Kidney (tissue), 14 donors: ENCODE results near the gene HSD11B2. TPM values are rescaled to one million over a fixed set of nuclear protein-coding genes. Genes with fewer than 3 reads are reported as not detected.

Experiments used
- DNase-seq, 5 donors: peaks; one replicate each; pipeline ENCODE4 v3.0.0-alpha.2; 2013 to 2020
- FAIRE-seq: peaks from 2 replicates; lab custom pipeline; 2012; peaks lifted over from hg19 to GRCh38; lab: Jason Lieb, UNC
- H3K27ac ChIP-seq, 2 donors: one replicate each; pipeline ENCODE4 v1.7.0; 2013; ENCODE audit warnings: low read depth in 2 of 2, low read length in 2 of 2, inconsistent platforms in 1 of 2
- H3K27me3 ChIP-seq: one replicate; pipeline ENCODE4 v1.7.1; 2013; ENCODE audit warnings: low read length, inconsistent platforms; ENCODE audit not compliant: control insufficient read depth, insufficient read depth
- H3K36me3 ChIP-seq, 3 donors: one replicate each; pipeline versions ENCODE4 v1.7.0 to v1.7.1; 2013; ENCODE audit warnings: low read length in 3 of 3, control low read depth in 1 of 3, inconsistent platforms in 1 of 3; ENCODE audit not compliant: insufficient read depth in 3 of 3, control insufficient read depth in 2 of 3
- H3K4me1 ChIP-seq, 3 donors: one replicate each; pipeline versions ENCODE4 v1.7.0 to v1.7.1; 2013; ENCODE audit warnings: low read length in 3 of 3, inconsistent platforms in 1 of 3, low read depth in 1 of 3; ENCODE audit not compliant: control insufficient read depth in 2 of 3, insufficient read depth in 2 of 3
- H3K4me3 ChIP-seq, 3 donors: one replicate each; pipeline versions ENCODE4 v1.7.0 to v1.8.1; 2013; ENCODE audit warnings: low read length in 3 of 3, control low read depth in 1 of 3, inconsistent platforms in 1 of 3
- H3K9ac ChIP-seq, 3 donors: one replicate each; pipeline versions ENCODE4 v1.7.0 to v1.7.1; 2013; ENCODE audit warnings: low read length in 3 of 3, control low read depth in 1 of 3, inconsistent platforms in 1 of 3
- H3K9me3 ChIP-seq, 3 donors: one replicate each; pipeline versions ENCODE4 v1.7.0 to v1.7.1; 2013; ENCODE audit warnings: low read length in 3 of 3, control low read depth in 1 of 3, inconsistent platforms in 1 of 3; ENCODE audit not compliant: control insufficient read depth in 2 of 3, insufficient read depth in 1 of 3
- CTCF ChIP-seq: IDR thresholded peaks from 3 replicates; pipeline ENCODE4 v1.5.1; 2012; ENCODE audit warnings: mild to moderate bottlenecking, moderate library complexity, borderline replicate concordance; ENCODE audit not compliant: insufficient read depth; ENCODE audit errors: extremely low read depth
- intact Hi-C: fragments of 100-400 bp; cut with DNase I; formaldehyde crosslinking; loops from one replicate; pipeline ENCODE4 v1.11.1; 2022
- polyA plus RNA-seq: library from polyadenylated mRNA; stranded (reverse); fragments of 350-450 nt; fragmentation: Illumina TruSeq; extraction: RNeasy Lipid Tissue Mini Kit (QIAGEN cat#74804); gene quantifications from one replicate; pipeline ENCODE4 v1.2.3, GENCODE V29; 2014; ENCODE audit warnings: low read depth, low replicate concordance; ENCODE audit not compliant: insufficient read depth
- total RNA-seq: library from RNA; stranded (reverse); fragmentation: NEBNext Ultra II Directional; extraction: Animal tissue kit (Norgen Biotek cat#: 25700); gene quantifications from one replicate; pipeline ENCODE4 v1.2.1, GENCODE V29; 2021
- donor health status: control.
- donor health status: control.
- donor health status: control.
- donor health status: control.
- donor health status: control.
- donor health status: DM: yes; HTN: yes; CAD: no.
- donor health status: Normal renal cell carcinoma (clear cell type).

The HSD11B2 gene
- total and polyA plus RNA-seq, 2 donors from 2014 or later = 139 to 1,022 TPM

GRCh38 chr16:67395105-67395457 lies 35.8 kb upstream of the HSD11B2 start:
- DNase-seq = peak in 1 of 5 donors; percentile 70
- no peak for TF ChIP-seq CTCF
- Histone ChIP-seq H3K9ac (no peak overlapping the region), H3K4me3 (no peak overlapping the region), H3K36me3 (no peaks in the 10 kb centered on the region), H3K9me3 (no peaks in the 10 kb centered on the region), H3K4me1 (peaks cover 0 to 36% (median 0%) of the 10 kb centered on the region in 3 donors), H3K27me3 (no peaks in the 10 kb centered on the region), H3K27ac (no peak overlapping the region)
- intact Hi-C loops = no loop called here
- FAIRE-seq = no peak

GRCh38 chr16:67395458-67396158 lies 35.3 kb upstream of the HSD11B2 start:
- peak overlapping the region in 1 of 2 donors; percentile 16 for H3K27ac ChIP-seq
- no peak overlapping the region for H3K9ac ChIP-seq
- FAIRE-seq = no peak
- no peaks in the 10 kb centered on the region for H3K27me3 ChIP-seq
- intact Hi-C loops = no loop called here
- TF ChIP-seq CTCF = no peak
- no peaks in the 10 kb centered on the region for H3K36me3 ChIP-seq
- DNase-seq = peak in 2 of 5 donors; percentile 62 to 66
- no peak overlapping the region for H3K4me3 ChIP-seq
- peaks cover 0 to 36% (median 0%) of the 10 kb centered on the region in 3 donors for H3K4me1 ChIP-seq
- H3K9me3 ChIP-seq = no peaks in the 10 kb centered on the region

- H3K4me1 ChIP-seq = peaks cover 0 to 34% (median 0%) of the 10 kb centered on the region in 3 donors
- H3K9me3 ChIP-seq = no peaks in the 10 kb centered on the region
- H3K27me3 ChIP-seq = no peaks in the 10 kb centered on the region
- no peaks in the 10 kb centered on the region for H3K36me3 ChIP-seq
- TF ChIP-seq CTCF = no peak
- peak overlapping the region; percentile 51 to 60 for H3K27ac ChIP-seq
- no peak overlapping the region for H3K4me3 ChIP-seq
- peak; percentile 93 to 96 (median 94) for DNase-seq
- FAIRE-seq = no peak
- H3K9ac ChIP-seq = peak overlapping the region in 1 of 3 donors; percentile 51
- intact Hi-C loops = no loop called here
Observed at GRCh38 chr16:67396159-67397035, 34.5 kb upstream of the HSD11B2 start.
